ENCODE results near the gene CHRNB4. TPM values are rescaled to one million over a fixed set of nuclear protein-coding genes. Genes with fewer than 3 reads are reported as not detected.
"Not testable (repeated sequence)": the region's sequence is repeated elsewhere in the genome, so short reads cannot be mapped to it uniquely, and the experiment has no call there.

Gene CHRNB4
- total and polyA plus RNA-seq, 2 donors (not counting 3 experiments of a cell fraction or from before 2014, with no cell fraction given) = 0.08 TPM; not detected in 1

DNA sequence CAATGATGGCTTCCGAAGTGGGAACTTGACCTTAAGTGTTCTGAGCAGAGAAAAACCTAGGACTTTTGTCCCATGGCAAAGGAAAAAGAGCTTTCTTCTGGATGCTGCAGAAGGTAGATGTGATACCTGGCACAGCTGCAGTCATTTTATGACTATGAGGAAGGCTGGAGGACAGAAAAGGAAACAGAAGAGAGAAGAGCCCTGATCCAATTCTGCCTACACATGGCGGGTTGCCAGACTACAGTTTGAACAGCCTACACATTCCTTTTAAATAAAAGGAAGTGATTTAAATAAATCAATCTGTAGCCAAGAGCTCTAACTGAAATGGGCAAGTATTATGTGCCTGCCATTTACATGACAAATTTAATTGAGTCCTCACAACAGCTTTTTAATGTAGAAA is 43.6 kb upstream of the CHRNB4 start:
- no peak overlapping the region for H3K4me2 ChIP-seq (ENCODE audit: insufficient read depth, low read length)
- no peaks in the 10 kb centered on the region for H3K9me3 ChIP-seq (replicated peaks; ENCODE audit: control insufficient read depth, insufficient read depth, low read length)
- intact Hi-C loops (cut with micrococcal nuclease) (no loop called here), dilution Hi-C loops (cut with MboI; ENCODE audit: extremely low pct_ligation_motif_present, low sequenced_read_pairs) (no loop called here)
- FAIRE-seq (no peak), DNase-seq (ENCODE audit: low read depth, low spot score) (no peak)
- H4K20me1 ChIP-seq (replicated peaks; ENCODE audit: control insufficient read depth, extremely low read depth, insufficient read depth, low read length) = no peaks in the 10 kb centered on the region
- no peaks in the 10 kb centered on the region for H3K36me3 ChIP-seq (ENCODE audit: control insufficient read depth in 2 of 2, extremely low read depth in 1 of 2, insufficient read depth in 2 of 2, low read length in 2 of 2)
- H3K79me2 ChIP-seq (ENCODE audit: control insufficient read depth, insufficient read depth, low read length) = no peaks in the 10 kb centered on the region
- TF ChIP-seq GATA2 (IDR thresholded peaks at IDR 0.05; ENCODE audit: insufficient read depth, insufficient read length, low read depth, low read length) (no peak), POLR2AphosphoS5 (IDR thresholded peaks at IDR 0.05; ENCODE audit: insufficient read depth, low read depth, low read length) (no peak), FOS (IDR thresholded peaks at IDR 0.05; ENCODE audit: borderline replicate concordance, insufficient read depth, low read length) (no peak)
- H2AFZ ChIP-seq (ENCODE audit: low read depth, low read length) = no peak overlapping the region
- no peak overlapping the region for H3K9ac ChIP-seq (replicated peaks; ENCODE audit: extremely low read depth, insufficient read depth, low read length)
- peaks cover 0 to 10% of the 10 kb centered on the region in 2 experiments for H3K27me3 ChIP-seq (ENCODE audit: control insufficient read depth in 2 of 2, insufficient read depth in 2 of 2, low read length in 2 of 2)
- H3K27ac ChIP-seq (ENCODE audit: insufficient read depth, low read depth, low read length) = no peak overlapping the region
- ChIA-PET POLR2A (no interaction called here), CTCF (no interaction called here)
- H3K4me3 ChIP-seq (replicated peaks in 1 of 3; ENCODE audit: insufficient read depth in 1 of 3, low read depth in 1 of 3, low read length in 3 of 3) = no peak overlapping the region
- BruUV-seq (replicated peaks) = no TSS peak
- no peaks in the 10 kb centered on the region for H3K4me1 ChIP-seq (ENCODE audit: control insufficient read depth, extremely low read depth, insufficient read depth, low read length)
- no peaks in the 10 kb centered on the region for H3K9me1 ChIP-seq (replicated peaks; ENCODE audit: control insufficient read depth, extremely low read depth, insufficient read depth, low read length)

DNA sequence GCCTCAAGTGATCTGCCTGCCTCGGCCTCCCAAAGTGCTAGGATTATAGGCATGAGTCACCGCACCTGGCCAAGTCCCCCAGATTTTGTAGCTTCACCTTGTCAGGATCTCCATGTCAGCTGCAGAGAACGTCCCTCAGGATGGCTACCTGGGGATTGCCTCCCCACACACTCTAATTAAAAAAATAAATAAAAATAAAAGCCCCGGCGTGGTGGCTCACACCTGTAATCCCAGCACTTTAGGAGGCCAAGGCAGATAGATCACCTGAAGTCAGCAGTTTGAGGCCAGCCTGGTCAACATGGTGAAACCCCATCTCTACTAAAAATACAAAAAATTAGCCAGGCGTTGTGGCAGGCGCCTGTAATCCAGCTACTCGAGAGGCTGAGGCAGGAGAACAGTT is 42.6 kb upstream of the CHRNB4 start:
- FAIRE-seq; H3K27me3 ChIP-seq (ENCODE audit: control insufficient read depth in 2 of 2, insufficient read depth in 2 of 2, low read length in 2 of 2); CTCF ChIA-PET; H4K20me1 ChIP-seq (replicated peaks; ENCODE audit: control insufficient read depth, extremely low read depth, insufficient read depth, low read length); H2AFZ ChIP-seq (ENCODE audit: low read depth, low read length); POLR2A ChIA-PET; H3K4me3 ChIP-seq (replicated peaks in 1 of 3; ENCODE audit: insufficient read depth in 1 of 3, low read depth in 1 of 3, low read length in 3 of 3); H3K4me2 ChIP-seq (ENCODE audit: insufficient read depth, low read length); H3K36me3 ChIP-seq (ENCODE audit: control insufficient read depth in 2 of 2, extremely low read depth in 1 of 2, insufficient read depth in 2 of 2, low read length in 2 of 2); H3K4me1 ChIP-seq (ENCODE audit: control insufficient read depth, extremely low read depth, insufficient read depth, low read length); H3K27ac ChIP-seq (ENCODE audit: insufficient read depth, low read depth, low read length); dilution Hi-C loops (cut with MboI; ENCODE audit: extremely low pct_ligation_motif_present, low sequenced_read_pairs); intact Hi-C loops (cut with micrococcal nuclease); H3K9me1 ChIP-seq (replicated peaks; ENCODE audit: control insufficient read depth, extremely low read depth, insufficient read depth, low read length); H3K9ac ChIP-seq (replicated peaks; ENCODE audit: extremely low read depth, insufficient read depth, low read length); DNase-seq (ENCODE audit: low read depth, low spot score); BruUV-seq (replicated peaks); H3K79me2 ChIP-seq (ENCODE audit: control insufficient read depth, insufficient read depth, low read length); H3K9me3 ChIP-seq (replicated peaks; ENCODE audit: control insufficient read depth, insufficient read depth, low read length): not testable (repeated sequence)

Measured in endothelial cell of umbilical vein (primary cell).